Measurements from ENCODE around the gene AGA. TPM values are rescaled to one million over a fixed set of nuclear protein-coding genes. Genes with fewer than 3 reads are reported as not detected.

AGA gene
- total and polyA plus RNA-seq, 8 donors: 24.3 to 33.2 (median 28.6) TPM

DNA sequence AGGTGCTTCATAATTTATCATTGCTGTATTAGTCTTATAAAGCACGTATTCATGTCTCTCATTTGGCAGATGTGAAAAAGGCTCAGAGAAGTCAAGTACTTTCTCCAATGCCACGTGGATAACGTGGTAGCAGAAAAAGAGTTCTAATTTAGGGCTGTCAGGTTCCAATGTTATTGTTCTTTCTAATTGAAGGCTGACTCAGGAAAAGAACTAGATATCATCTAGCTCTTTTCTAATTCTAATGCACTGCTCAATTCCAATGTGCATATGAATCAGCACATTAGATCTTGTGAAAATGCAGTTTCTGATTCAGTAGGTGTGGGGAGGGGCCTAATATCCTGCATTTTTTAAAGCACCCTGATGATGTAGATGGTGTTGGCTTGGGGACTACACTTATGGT is 22.8 kb downstream of the AGA start:
- no peak overlapping the region for H3K27ac ChIP-seq
- TF ChIP-seq, protein P1, sequence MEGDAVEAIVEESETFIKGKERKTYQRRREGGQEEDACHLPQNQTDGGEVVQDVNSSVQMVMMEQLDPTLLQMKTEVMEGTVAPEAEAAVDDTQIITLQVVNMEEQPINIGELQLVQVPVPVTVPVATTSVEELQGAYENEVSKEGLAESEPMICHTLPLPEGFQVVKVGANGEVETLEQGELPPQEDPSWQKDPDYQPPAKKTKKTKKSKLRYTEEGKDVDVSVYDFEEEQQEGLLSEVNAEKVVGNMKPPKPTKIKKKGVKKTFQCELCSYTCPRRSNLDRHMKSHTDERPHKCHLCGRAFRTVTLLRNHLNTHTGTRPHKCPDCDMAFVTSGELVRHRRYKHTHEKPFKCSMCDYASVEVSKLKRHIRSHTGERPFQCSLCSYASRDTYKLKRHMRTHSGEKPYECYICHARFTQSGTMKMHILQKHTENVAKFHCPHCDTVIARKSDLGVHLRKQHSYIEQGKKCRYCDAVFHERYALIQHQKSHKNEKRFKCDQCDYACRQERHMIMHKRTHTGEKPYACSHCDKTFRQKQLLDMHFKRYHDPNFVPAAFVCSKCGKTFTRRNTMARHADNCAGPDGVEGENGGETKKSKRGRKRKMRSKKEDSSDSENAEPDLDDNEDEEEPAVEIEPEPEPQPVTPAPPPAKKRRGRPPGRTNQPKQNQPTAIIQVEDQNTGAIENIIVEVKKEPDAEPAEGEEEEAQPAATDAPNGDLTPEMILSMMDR (IDR thresholded peaks at IDR 0.05): no peak
- H3K36me3 ChIP-seq: no peaks in the 10 kb centered on the region
- intact Hi-C loops (cut with DNase I): no loop called here
- DNase-seq (no peak), ATAC-seq (no peak)
- H3K27me3 ChIP-seq: no peaks in the 10 kb centered on the region
- H3K4me1 ChIP-seq: no peaks in the 10 kb centered on the region
- H3K4me3 ChIP-seq: no peak overlapping the region
- H3K9me3 ChIP-seq: peaks cover 0 to 13% of the 10 kb centered on the region in 2 donors

DNA sequence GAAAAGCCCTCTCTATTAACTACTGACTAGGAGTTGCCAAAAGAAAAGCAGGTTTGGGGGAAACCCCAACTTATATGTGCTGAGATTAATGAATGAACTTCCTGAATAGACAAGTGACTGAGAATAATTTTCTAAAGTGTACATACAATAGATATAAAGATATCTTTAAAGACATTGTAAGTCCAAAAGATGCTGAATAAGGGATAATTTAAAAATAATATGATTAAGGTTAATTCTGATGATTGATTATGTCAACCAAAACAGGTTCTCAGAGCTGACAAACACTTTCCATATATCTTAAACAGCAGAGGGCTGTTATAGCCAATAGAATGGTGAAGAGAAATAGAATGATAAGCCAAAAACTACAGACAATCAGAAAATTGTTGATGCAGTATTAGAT is 28.6 kb downstream of the AGA start:
- Histone ChIP-seq H3K9me3 (no peaks in the 10 kb centered on the region), H3K27me3 (no peaks in the 10 kb centered on the region), H3K4me1 (no peaks in the 10 kb centered on the region), H3K4me3 (no peak overlapping the region), H3K36me3 (no peaks in the 10 kb centered on the region), H3K27ac (no peak overlapping the region)
- TF ChIP-seq, protein P1 (IDR thresholded peaks at IDR 0.05): no peak
- ATAC-seq: no peak
- DNase-seq: no peak
- intact Hi-C loops (cut with DNase I): no loop called here

DNA sequence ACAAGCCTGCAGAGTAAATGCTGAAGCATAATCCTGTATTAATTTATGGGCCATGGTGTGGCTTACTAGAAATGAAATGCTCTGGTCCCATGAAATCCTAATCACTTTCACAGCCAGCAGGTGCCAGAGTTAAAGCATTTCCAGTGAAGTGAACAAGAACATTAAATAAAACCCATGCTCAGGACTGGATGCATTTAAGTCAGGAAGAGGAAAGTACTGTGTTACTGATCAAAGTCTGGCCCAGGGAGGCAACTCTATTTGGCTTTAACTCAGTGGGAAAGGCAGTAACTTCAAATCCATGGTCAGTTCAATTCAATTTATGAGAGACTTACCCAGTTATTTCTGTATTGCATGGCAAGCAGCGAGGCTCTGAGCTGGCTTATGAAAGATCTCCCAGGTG is 29.2 kb downstream of the AGA start:
- intact Hi-C loops (cut with DNase I): no loop called here
- H3K27ac ChIP-seq: no peak overlapping the region
- TF ChIP-seq, protein P1 (IDR thresholded peaks at IDR 0.05): no peak

DNA sequence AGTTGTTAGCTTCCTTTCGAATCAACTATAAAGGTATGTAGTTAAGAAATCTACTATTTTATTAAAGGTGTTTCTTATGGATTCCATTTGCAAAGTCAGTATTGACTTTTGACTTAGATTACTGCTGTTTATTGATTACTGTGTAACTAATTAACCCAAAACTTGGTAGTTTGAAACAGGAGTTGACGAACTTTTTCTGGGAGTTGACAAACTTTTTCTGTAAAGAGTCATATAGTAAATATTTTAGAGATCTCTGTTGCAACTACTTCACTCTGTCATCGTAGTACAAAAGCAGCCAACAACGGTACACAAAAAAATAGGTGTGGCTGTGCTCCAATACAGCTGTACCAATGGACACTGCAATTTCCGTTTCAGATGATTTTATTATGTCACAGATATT is 30.2 kb downstream of the AGA start:
- intact Hi-C loops (cut with DNase I): no loop called here
- DNase-seq: no peak
- Histone ChIP-seq H3K36me3 (no peaks in the 10 kb centered on the region), H3K27ac (no peak overlapping the region), H3K4me3 (no peak overlapping the region), H3K9me3 (no peaks in the 10 kb centered on the region), H3K4me1 (no peaks in the 10 kb centered on the region), H3K27me3 (no peaks in the 10 kb centered on the region)
- ATAC-seq: no peak
- TF ChIP-seq, protein P1 (IDR thresholded peaks at IDR 0.05): no peak

More for the DNA sequence above, 29.2 kb downstream of the AGA start:
- Histone ChIP-seq H3K4me3 (no peak overlapping the region), H3K9me3 (no peaks in the 10 kb centered on the region), H3K27me3 (no peaks in the 10 kb centered on the region), H3K36me3 (no peaks in the 10 kb centered on the region), H3K4me1 (no peaks in the 10 kb centered on the region)
- DNase-seq (no peak), ATAC-seq (no peak)

DNA sequence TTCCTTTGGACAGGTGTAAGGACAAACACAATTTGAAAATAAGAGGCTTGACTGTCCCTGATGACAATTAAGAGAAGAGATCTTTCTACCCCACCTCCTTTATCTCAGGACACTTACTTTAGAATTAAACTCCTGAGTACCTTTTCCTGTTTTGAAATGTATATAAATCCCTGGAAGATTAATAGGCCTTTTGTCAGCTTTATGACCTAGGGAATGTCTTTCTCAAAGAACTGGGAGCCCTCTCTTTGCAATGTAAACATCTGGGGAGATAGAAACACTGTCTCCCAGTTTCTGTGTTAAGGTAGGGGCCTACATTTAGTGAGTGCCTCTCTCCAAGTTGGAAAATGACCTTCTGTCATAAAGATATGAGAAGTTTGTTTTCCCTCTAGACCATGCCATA is 31.7 kb downstream of the AGA start:
- TF ChIP-seq, protein P1 (IDR thresholded peaks at IDR 0.05): no peak
- H3K27ac ChIP-seq: no peak overlapping the region
- H3K36me3 ChIP-seq: no peaks in the 10 kb centered on the region
- H3K27me3 ChIP-seq: no peaks in the 10 kb centered on the region
- no peaks in the 10 kb centered on the region for H3K4me1 ChIP-seq
- H3K4me3 ChIP-seq: no peak overlapping the region
- no peak for DNase-seq
- no peaks in the 10 kb centered on the region for H3K9me3 ChIP-seq
- intact Hi-C loops (cut with DNase I): no loop called here
- no peak for ATAC-seq

All from left lung (tissue), 10 donors.